ENCODE measurements around the gene MMEL1. TPM values are rescaled to one million over a fixed set of nuclear protein-coding genes. Genes with fewer than 3 reads are reported as not detected.
A peak's percentile ranks its signal among the peaks of the same experiment; 100 is the strongest.

Gene MMEL1
- total and polyA plus RNA-seq, 2 of the 13 experiments (the other 11 are each of a cell fraction or from before 2014, with no cell fraction given) = 0.48 TPM; not detected in 1

DNA sequence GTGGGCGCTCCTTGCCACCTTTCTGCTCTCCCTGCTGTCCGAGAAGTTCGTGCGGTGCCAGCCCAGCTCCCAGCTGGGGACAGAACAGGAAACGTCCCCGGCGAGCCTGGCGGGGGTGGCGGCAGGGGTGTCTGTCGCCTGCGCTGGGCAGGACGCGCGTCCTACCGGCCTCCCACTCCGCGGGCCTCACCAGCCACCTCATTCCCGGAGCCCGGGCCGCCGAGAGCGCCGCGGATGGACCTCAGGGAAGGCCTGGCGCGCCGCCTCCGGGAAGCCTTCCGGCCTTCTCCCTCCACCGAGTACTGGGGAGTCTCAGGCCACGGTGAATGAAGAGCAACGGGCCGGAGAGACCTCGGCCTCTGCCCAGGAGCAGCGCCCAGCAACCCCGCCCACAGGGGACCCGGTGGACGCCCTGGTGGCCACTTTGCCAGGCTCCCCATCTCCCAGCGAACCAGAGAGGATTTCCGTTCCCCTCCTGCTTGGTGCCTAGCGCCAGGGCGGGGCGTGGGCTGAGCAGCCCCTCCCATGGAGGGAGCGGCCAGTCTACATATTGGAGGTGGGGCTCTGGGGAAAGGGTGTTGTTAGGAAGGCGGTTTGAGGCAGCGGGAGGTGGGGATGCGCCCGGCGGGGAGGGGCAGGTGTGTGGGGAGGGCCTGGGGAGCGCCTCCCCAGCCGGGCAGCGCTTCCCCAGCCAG lies 86.2 kb downstream of the MMEL1 start (continued):
- TF ChIP-seq, protein P1, sequence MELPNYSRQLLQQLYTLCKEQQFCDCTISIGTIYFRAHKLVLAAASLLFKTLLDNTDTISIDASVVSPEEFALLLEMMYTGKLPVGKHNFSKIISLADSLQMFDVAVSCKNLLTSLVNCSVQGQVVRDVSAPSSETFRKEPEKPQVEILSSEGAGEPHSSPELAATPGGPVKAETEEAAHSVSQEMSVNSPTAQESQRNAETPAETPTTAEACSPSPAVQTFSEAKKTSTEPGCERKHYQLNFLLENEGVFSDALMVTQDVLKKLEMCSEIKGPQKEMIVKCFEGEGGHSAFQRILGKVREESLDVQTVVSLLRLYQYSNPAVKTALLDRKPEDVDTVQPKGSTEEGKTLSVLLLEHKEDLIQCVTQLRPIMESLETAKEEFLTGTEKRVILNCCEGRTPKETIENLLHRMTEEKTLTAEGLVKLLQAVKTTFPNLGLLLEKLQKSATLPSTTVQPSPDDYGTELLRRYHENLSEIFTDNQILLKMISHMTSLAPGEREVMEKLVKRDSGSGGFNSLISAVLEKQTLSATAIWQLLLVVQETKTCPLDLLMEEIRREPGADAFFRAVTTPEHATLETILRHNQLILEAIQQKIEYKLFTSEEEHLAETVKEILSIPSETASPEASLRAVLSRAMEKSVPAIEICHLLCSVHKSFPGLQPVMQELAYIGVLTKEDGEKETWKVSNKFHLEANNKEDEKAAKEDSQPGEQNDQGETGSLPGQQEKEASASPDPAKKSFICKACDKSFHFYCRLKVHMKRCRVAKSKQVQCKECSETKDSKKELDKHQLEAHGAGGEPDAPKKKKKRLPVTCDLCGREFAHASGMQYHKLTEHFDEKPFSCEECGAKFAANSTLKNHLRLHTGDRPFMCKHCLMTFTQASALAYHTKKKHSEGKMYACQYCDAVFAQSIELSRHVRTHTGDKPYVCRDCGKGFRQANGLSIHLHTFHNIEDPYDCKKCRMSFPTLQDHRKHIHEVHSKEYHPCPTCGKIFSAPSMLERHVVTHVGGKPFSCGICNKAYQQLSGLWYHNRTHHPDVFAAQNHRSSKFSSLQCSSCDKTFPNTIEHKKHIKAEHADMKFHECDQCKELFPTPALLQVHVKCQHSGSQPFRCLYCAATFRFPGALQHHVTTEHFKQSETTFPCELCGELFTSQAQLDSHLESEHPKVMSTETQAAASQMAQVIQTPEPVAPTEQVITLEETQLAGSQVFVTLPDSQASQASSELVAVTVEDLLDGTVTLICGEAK (IDR thresholded peaks at IDR 0.05) = no peak
- TF ChIP-seq, protein P1 (CRISPR knock-in tag; IDR thresholded peaks at IDR 0.05) = peak; percentile 27
- TF ChIP-seq GPN1 (CRISPR knock-in tag; IDR thresholded peaks at IDR 0.05; ENCODE audit: borderline replicate concordance) (no peak), ZSCAN12 (CRISPR knock-in tag; IDR thresholded peaks at IDR 0.05) (0 out of 2 replicates have a peak, but pooled peaks have one; percentile 68), ZNF10 (CRISPR knock-in tag; IDR thresholded peaks at IDR 0.05; ENCODE audit: borderline replicate concordance, low read depth) (no peak), ZMYM4 (CRISPR knock-in tag; IDR thresholded peaks at IDR 0.05) (no peak), MYC (CRISPR knock-in tag; IDR thresholded peaks at IDR 0.05; ENCODE audit: borderline replicate concordance) (no peak; the same call in 1 of the 2 replicates), ZNF343 (CRISPR knock-in tag; IDR thresholded peaks at IDR 0.05) (no peak), ZNF446 (CRISPR knock-in tag; IDR thresholded peaks at IDR 0.05) (peak; percentile 91; the same call in 1 of the 2 replicates), ZNF83 (CRISPR knock-in tag; IDR thresholded peaks at IDR 0.05; ENCODE audit: borderline replicate concordance) (0 out of 2 replicates have a peak, but pooled peaks have one; percentile 21), ZNF296 (CRISPR knock-in tag; conservative IDR thresholded peaks at IDR 0.05) (no peak), ZNF713 (CRISPR knock-in tag; IDR thresholded peaks at IDR 0.05) (no peak), CBX2 (IDR thresholded peaks at IDR 0.05; ENCODE audit: low read depth, low read length) (no peak), CBX2 (CRISPR knock-in tag; IDR thresholded peaks at IDR 0.05; ENCODE audit: low read depth) (no peak), NFKBIZ (CRISPR knock-in tag; IDR thresholded peaks at IDR 0.05) (no peak; the same call in 1 of the 2 replicates), ZNF326 (CRISPR knock-in tag; IDR thresholded peaks at IDR 0.05; ENCODE audit: borderline replicate concordance) (no peak)
- TF ChIP-seq, protein P2, sequence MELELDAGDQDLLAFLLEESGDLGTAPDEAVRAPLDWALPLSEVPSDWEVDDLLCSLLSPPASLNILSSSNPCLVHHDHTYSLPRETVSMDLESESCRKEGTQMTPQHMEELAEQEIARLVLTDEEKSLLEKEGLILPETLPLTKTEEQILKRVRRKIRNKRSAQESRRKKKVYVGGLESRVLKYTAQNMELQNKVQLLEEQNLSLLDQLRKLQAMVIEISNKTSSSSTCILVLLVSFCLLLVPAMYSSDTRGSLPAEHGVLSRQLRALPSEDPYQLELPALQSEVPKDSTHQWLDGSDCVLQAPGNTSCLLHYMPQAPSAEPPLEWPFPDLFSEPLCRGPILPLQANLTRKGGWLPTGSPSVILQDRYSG (CRISPR knock-in tag; IDR thresholded peaks at IDR 0.05) = 0 out of 2 replicates have a peak, but pooled peaks have one; percentile 29
- TF ChIP-seq, protein P3, sequence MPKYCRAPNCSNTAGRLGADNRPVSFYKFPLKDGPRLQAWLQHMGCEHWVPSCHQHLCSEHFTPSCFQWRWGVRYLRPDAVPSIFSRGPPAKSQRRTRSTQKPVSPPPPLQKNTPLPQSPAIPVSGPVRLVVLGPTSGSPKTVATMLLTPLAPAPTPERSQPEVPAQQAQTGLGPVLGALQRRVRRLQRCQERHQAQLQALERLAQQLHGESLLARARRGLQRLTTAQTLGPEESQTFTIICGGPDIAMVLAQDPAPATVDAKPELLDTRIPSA (CRISPR knock-in tag; IDR thresholded peaks at IDR 0.05; ENCODE audit: borderline replicate concordance) = no peak
- TF ChIP-seq, protein P4, sequence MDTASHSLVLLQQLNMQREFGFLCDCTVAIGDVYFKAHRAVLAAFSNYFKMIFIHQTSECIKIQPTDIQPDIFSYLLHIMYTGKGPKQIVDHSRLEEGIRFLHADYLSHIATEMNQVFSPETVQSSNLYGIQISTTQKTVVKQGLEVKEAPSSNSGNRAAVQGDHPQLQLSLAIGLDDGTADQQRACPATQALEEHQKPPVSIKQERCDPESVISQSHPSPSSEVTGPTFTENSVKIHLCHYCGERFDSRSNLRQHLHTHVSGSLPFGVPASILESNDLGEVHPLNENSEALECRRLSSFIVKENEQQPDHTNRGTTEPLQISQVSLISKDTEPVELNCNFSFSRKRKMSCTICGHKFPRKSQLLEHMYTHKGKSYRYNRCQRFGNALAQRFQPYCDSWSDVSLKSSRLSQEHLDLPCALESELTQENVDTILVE (CRISPR knock-in tag; IDR thresholded peaks at IDR 0.05) = no peak

All from HepG2 (cell line).